ENCODE measurements around the gene HIP1R. TPM values are rescaled to one million over a fixed set of nuclear protein-coding genes. Genes with fewer than 3 reads are reported as not detected.

Gene HIP1R
- total and polyA plus RNA-seq, 2 of the 8 experiments (the other 6 are each of a cell fraction or from before 2014, with no cell fraction given): 11.2 to 14.5 TPM

GRCh38 chr12:122856999-122857671 lies 21.9 kb downstream of the HIP1R start (continued):
- no peak for TF ChIP-seq GABPA (IDR thresholded peaks at IDR 0.05; ENCODE audit: borderline replicate concordance, insufficient read depth, low read length)
- TF ChIP-seq KDM4A (IDR thresholded peaks at IDR 0.05; ENCODE audit: low read depth, low read length, severe bottlenecking): no peak
- TF ChIP-seq BCL11A (IDR thresholded peaks at IDR 0.05; ENCODE audit: low read depth in 2 of 2, low read length in 2 of 2): no peak
- no peak for TF ChIP-seq BACH1 (IDR thresholded peaks at IDR 0.05; ENCODE audit: low read length)
- TF ChIP-seq NANOG (IDR thresholded peaks at IDR 0.05; ENCODE audit: insufficient read depth, low read depth, low read length, poor library complexity, severe bottlenecking): no peak
- TF ChIP-seq EGR1 (IDR thresholded peaks at IDR 0.05; ENCODE audit: borderline replicate concordance, low read depth, low read length): no peak
